Thyroid gland (tissue), 4 donors: ENCODE measurements around the gene OR2S2. TPM values are rescaled to one million over a fixed set of nuclear protein-coding genes. Genes with fewer than 3 reads are reported as not detected.
A peak's percentile ranks its signal among the peaks of the same experiment; 100 is the strongest.

ENCODE experiments used
- DNase-seq, 2 donors: peaks; one replicate each; pipeline ENCODE4 v3.0.0-alpha.2; 2019
- H3K27ac ChIP-seq, 3 donors: fragments of 200-600 bp; sonication (generic); 1 replicate in 2 of 3; 2 replicates in 1 of 3; pipeline ENCODE4 v1.5.1; 2016 to 2019; ENCODE audit warnings: mild to moderate bottlenecking in 1 of 3, moderate library complexity in 1 of 3
- H3K27me3 ChIP-seq: fragments of 200-600 bp; sonication (generic); one replicate; pipeline ENCODE4 v1.5.1; 2019
- H3K36me3 ChIP-seq, 2 donors: fragments of 200-600 bp; sonication (generic); one replicate each; pipeline ENCODE4 v1.5.1; 2016 to 2019
- H3K4me1 ChIP-seq, 2 donors: fragments of 200-600 bp; sonication (generic); one replicate each; pipeline ENCODE4 v1.5.1; 2017 to 2019
- H3K4me3 ChIP-seq, 3 donors: fragments of 200-600 bp; sonication (generic); replicated peaks in 1 of 3; 1 replicate in 2 of 3; 2 replicates in 1 of 3; pipeline ENCODE4 v1.5.1; 2016; ENCODE audit warnings: mild to moderate bottlenecking in 1 of 3
- H3K9me3 ChIP-seq: fragments of 200-600 bp; sonication (generic); one replicate; pipeline ENCODE4 v1.5.1; 2017
- CTCF ChIP-seq, 6 experiments: fragments of 200-600 bp in 3 of 6; fragments of 450-650 bp in 3 of 6; sonication (generic) in 3 of 6; IDR thresholded peaks; one replicate each; pipeline ENCODE4 v1.5.1; 2016 to 2019; ENCODE audit warnings: antibody characterized with exemption in 6 of 6, mild to moderate bottlenecking in 2 of 6, inconsistent platforms in 1 of 6, moderate library complexity in 1 of 6
- POLR2A ChIP-seq, 2 donors: fragments of 450-650 bp; IDR thresholded peaks; one replicate each; pipeline ENCODE4 v1.6.1; 2017; ENCODE audit warnings: antibody characterized with exemption in 2 of 2, mild to moderate bottlenecking in 2 of 2, moderate library complexity in 1 of 2
- WGBS, 2 donors: methylation state at CpG; one replicate each; pipeline ENCODE4 v1.1.5; 2017; 5-methylcytosine and 5-hydroxymethylcytosine counted together
- intact Hi-C: fragments of 100-400 bp; cut with DNase I; formaldehyde crosslinking; loops from one replicate; pipeline ENCODE4 v1.15.1; 2023
- total RNA-seq, 4 donors: library from RNA; depleted of rRNA; stranded (reverse); fragments of >200 nt; gene quantifications; one replicate each; pipeline ENCODE4 v1.2.3, GENCODE V29; 2016

Gene OR2S2
- total RNA-seq, 4 donors from 2014 or later = not detected

GRCh38 chr9:35939679-35940250 lies 18.2 kb downstream of the OR2S2 start:
- H3K9me3 ChIP-seq = no peaks in the 10 kb centered on the region
- no peaks in the 10 kb centered on the region for H3K27me3 ChIP-seq
- peak overlapping the region in 2 of 3 donors; percentile 19 to 57 for H3K27ac ChIP-seq
- no peak for TF ChIP-seq POLR2A (IDR thresholded peaks at IDR 0.05)
- TF ChIP-seq CTCF (IDR thresholded peaks at IDR 0.05) = no peak
- H3K36me3 ChIP-seq = no peaks in the 10 kb centered on the region
- peaks cover 30 to 61% of the 10 kb centered on the region in 2 donors for H3K4me1 ChIP-seq
- intact Hi-C loops = loop anchor here (5.0 kb wide), 1 partner anchor 32 kb away; the partner anchor contains the start of genes HRCT1 and SPAAR
- no peak for DNase-seq
- 94 to 97% methylated on average over 8 of the region's 8 CpGs for WGBS, 2 donors
- no peak overlapping the region for H3K4me3 ChIP-seq

- Histone ChIP-seq H3K4me1 (peaks cover 35 to 58% of the 10 kb centered on the region in 2 donors), H3K36me3 (no peaks in the 10 kb centered on the region), H3K27ac (peak overlapping the region in 2 of 3 donors; percentile 55 to 57), H3K9me3 (no peaks in the 10 kb centered on the region), H3K4me3 (no peak overlapping the region), H3K27me3 (no peaks in the 10 kb centered on the region)
- DNase-seq = no peak
- TF ChIP-seq CTCF (IDR thresholded peaks at IDR 0.05) (no peak), POLR2A (IDR thresholded peaks at IDR 0.05) (no peak)
- WGBS, 2 donors = 71 to 77% methylated on average over 10 of the region's 10 CpGs
- intact Hi-C loops = no loop called here
Observed at GRCh38 chr9:35938474-35939356, 19.2 kb downstream of the OR2S2 start.

GRCh38 chr9:35937227-35937626 lies 20.7 kb downstream of the OR2S2 start:
- Histone ChIP-seq H3K9me3 (no peaks in the 10 kb centered on the region), H3K27ac (no peak overlapping the region), H3K4me1 (peaks cover 31 to 52% of the 10 kb centered on the region in 2 donors), H3K4me3 (no peak overlapping the region), H3K36me3 (no peaks in the 10 kb centered on the region), H3K27me3 (no peaks in the 10 kb centered on the region)
- TF ChIP-seq CTCF (IDR thresholded peaks at IDR 0.05) (no peak), POLR2A (IDR thresholded peaks at IDR 0.05) (no peak)
- intact Hi-C loops = no loop called here
- DNase-seq = no peak
- WGBS, 2 donors = 90 to 96% methylated on average over 2 of the region's 2 CpGs

DNA sequence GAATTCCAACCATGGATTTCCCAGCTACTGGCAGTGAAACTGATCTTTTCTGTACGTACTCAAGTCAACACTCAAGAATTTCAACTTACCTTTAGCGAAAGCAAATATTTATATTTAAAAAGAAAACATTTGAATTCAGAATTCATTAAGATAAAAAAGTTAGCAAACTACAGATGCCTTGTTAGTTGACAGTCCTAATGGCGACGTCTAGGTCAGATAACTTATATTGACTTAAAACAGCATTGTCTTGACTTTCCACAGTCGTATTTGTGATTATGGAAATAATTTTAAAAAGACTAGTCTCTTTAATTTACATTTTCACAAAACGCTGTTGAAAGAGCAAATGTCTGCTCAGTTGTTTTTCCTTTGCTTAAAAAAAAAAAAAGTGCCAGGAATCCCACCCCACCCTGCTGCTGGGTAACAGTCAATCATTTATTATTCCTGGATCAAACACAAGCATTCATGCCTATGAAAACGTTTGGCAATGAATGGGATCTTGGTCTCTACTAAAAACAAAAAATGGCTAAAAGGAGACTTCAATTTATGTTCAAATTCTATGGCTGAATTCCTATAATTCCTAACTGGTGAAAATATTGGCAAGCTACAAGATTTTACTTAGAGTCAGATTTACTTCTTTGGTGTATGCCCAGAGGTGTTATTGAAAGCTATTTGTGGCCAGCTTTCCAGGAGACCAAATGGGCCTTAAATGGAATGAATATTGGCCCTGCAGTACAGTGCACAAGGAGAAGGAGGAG lies 22.0 kb downstream of the OR2S2 start:
- no peaks in the 10 kb centered on the region for H3K27me3 ChIP-seq
- no peaks in the 10 kb centered on the region for H3K36me3 ChIP-seq
- intact Hi-C loops = no loop called here
- TF ChIP-seq POLR2A (IDR thresholded peaks at IDR 0.05) (no peak), CTCF (IDR thresholded peaks at IDR 0.05) (no peak)
- no peaks in the 10 kb centered on the region for H3K9me3 ChIP-seq
- no peak overlapping the region for H3K4me3 ChIP-seq
- H3K4me1 ChIP-seq = peaks cover 31 to 50% of the 10 kb centered on the region in 2 donors
- 65 to 77% methylated on average over 7 of the region's 7 CpGs for WGBS, 2 donors
- H3K27ac ChIP-seq = peak overlapping the region in 1 of 3 donors; percentile 32
- no peak for DNase-seq
